Uterus (tissue), 2 donors: ENCODE results near the gene CADM3.

Experiments used
- CTCF ChIP-seq, 4 experiments: fragments of 200-600 bp in 2 of 4; fragments of 450-650 bp in 2 of 4; sonication (generic) in 2 of 4; IDR thresholded peaks; one replicate each; pipeline ENCODE4 v1.5.1; 2016 to 2019; ENCODE audit warnings: antibody characterized with exemption in 4 of 4, mild to moderate bottlenecking in 2 of 4, moderate library complexity in 1 of 4
- POLR2A ChIP-seq, 2 donors: fragments of 450-650 bp; IDR thresholded peaks; one replicate each; pipeline ENCODE4 v1.6.1; 2016; ENCODE audit warnings: antibody characterized with exemption in 2 of 2, mild to moderate bottlenecking in 1 of 2, moderate library complexity in 1 of 2

- TF ChIP-seq CTCF (IDR thresholded peaks at IDR 0.05) (no peak), POLR2A (IDR thresholded peaks at IDR 0.05) (no peak)
Observed at GRCh38 chr1:159152031-159152430, 19.4 kb upstream of the CADM3 start.
